GM23338 (cell line): ENCODE results near the gene CFAP299. TPM values are rescaled to one million over a fixed set of nuclear protein-coding genes. Genes with fewer than 3 reads are reported as not detected.

Experiments used
- ATAC-seq: fragments of 200-7000 bp; cut with Tn5 transposase; 3 replicates; pipeline ENCODE4 v1.9.1; 2020
- DNase-seq: peaks from one replicate; pipeline ENCODE4 v3.0.0-alpha.2; 2015; ENCODE audit warnings: low spot score
- H2AFZ ChIP-seq: fragments of 200-600 bp; sonication (generic); 2 replicates; pipeline ENCODE4 v1.8.0; 2016; ENCODE audit warnings: antibody characterized with exemption, mild to moderate bottlenecking, moderate library complexity
- H3F3A ChIP-seq: fragments of 200-600 bp; sonication (generic); replicated peaks from 2 replicates; pipeline ENCODE4 v1.8.0; 2017; ENCODE audit warnings: antibody characterized with exemption, mixed run types, low read depth
- H3K27ac ChIP-seq: fragments of 200-600 bp; sonication (generic); 2 replicates; pipeline ENCODE4 v1.6.1; 2016; ENCODE audit warnings: low read depth
- H3K27me3 ChIP-seq: fragments of 200-600 bp; sonication (generic); 2 replicates; pipeline ENCODE4 v1.8.0; 2016; ENCODE audit warnings: mild to moderate bottlenecking, mixed run types, moderate library complexity; ENCODE audit not compliant: insufficient read depth
- H3K36me3 ChIP-seq: fragments of 200-600 bp; sonication (generic); 2 replicates; pipeline ENCODE4 v1.8.0; 2016; ENCODE audit warnings: mild to moderate bottlenecking; ENCODE audit not compliant: insufficient read depth
- H3K4me1 ChIP-seq: fragments of 200-600 bp; sonication (generic); 2 replicates; pipeline ENCODE4 v1.8.0; 2016; ENCODE audit warnings: mild to moderate bottlenecking, moderate library complexity; ENCODE audit not compliant: insufficient read depth
- H3K4me2 ChIP-seq: fragments of 200-600 bp; sonication (generic); 2 replicates; pipeline ENCODE4 v1.7.1; 2017; ENCODE audit warnings: mixed run types
- H3K4me3 ChIP-seq: fragments of 200-600 bp; sonication (generic); 2 replicates; pipeline ENCODE4 v1.6.1; 2016; ENCODE audit warnings: mixed run types
- H3K79me2 ChIP-seq: fragments of 200-600 bp; sonication (generic); replicated peaks from 2 replicates; pipeline ENCODE4 v1.8.0; 2017; ENCODE audit warnings: mild to moderate bottlenecking; ENCODE audit not compliant: insufficient read depth
- H3K9me2 ChIP-seq: fragments of 200-600 bp; sonication (generic); 2 replicates; pipeline ENCODE4 v1.8.0; 2017; ENCODE audit not compliant: insufficient read depth
- H4K20me1 ChIP-seq: fragments of 200-600 bp; sonication (generic); replicated peaks from 2 replicates; pipeline ENCODE4 v1.8.0; 2017; ENCODE audit warnings: mild to moderate bottlenecking; ENCODE audit not compliant: insufficient read depth
- H3K27ac Mint-ChIP-seq: 2 replicates; pipeline ENCODE4 v1.8.0; 2020; ENCODE audit warnings: inconsistent platforms, mild to moderate bottlenecking, moderate library complexity, mixed read lengths
- H3K27me3 Mint-ChIP-seq: 3 replicates; pipeline ENCODE4 v1.8.0; 2022; ENCODE audit warnings: low read depth, mild to moderate bottlenecking, moderate library complexity, mixed read lengths, inconsistent platforms; ENCODE audit not compliant: insufficient read depth, poor library complexity
- H3K36me3 Mint-ChIP-seq: 3 replicates; pipeline ENCODE4 v1.8.0; 2021; ENCODE audit warnings: low read depth, mild to moderate bottlenecking, inconsistent platforms, moderate library complexity, mixed read lengths
- H3K4me1 Mint-ChIP-seq: 3 replicates; pipeline ENCODE4 v1.8.0; 2020; ENCODE audit warnings: mild to moderate bottlenecking, inconsistent platforms, mixed read lengths
- H3K4me3 Mint-ChIP-seq: 3 replicates; pipeline ENCODE4 v1.8.0; 2021; ENCODE audit warnings: moderate library complexity, mild to moderate bottlenecking, inconsistent platforms, mixed read lengths
- H3K9me3 Mint-ChIP-seq: 3 replicates; pipeline ENCODE4 v1.8.0; 2020; ENCODE audit warnings: moderate library complexity, mild to moderate bottlenecking, inconsistent platforms, mixed read lengths
- polyA plus RNA-seq: library from polyadenylated mRNA; unstranded; fragments of >200 nt; fragmentation: Nextera tagmentation; extraction: Ambion mirVana; gene quantifications from 2 replicates; pipeline ENCODE4 v1.2.1, GENCODE V29; 2016
- total RNA-seq: library from RNA; depleted of rRNA; stranded (reverse); fragments of >200 nt; shearing (Covaris generic); gene quantifications from 2 replicates; pipeline ENCODE4 v1.2.3, GENCODE V29; 2014
- TF ChIP-seq, protein P1 (sequence below): fragments of 250-450 bp; sonication (Bioruptor Pico); IDR thresholded peaks from 2 replicates; pipeline ENCODE4 v1.5.0; 2020; ENCODE audit warnings: mild to moderate bottlenecking, moderate library complexity
- TF ChIP-seq, protein P2 (sequence below), 2 experiments: fragments of 200-600 bp in 1 of 2; sonication (generic) in 1 of 2; conservative IDR thresholded peaks; 2 replicates each; pipeline versions ENCODE4 v1.5.1 to v1.6.1; 2016 to 2017; ENCODE audit warnings: antibody characterized with exemption in 2 of 2, low read depth in 2 of 2, mild to moderate bottlenecking in 2 of 2, moderate library complexity in 1 of 2

The CFAP299 gene
- total and polyA plus RNA-seq, 2 experiments from 2014 or later, result not detected

DNA sequence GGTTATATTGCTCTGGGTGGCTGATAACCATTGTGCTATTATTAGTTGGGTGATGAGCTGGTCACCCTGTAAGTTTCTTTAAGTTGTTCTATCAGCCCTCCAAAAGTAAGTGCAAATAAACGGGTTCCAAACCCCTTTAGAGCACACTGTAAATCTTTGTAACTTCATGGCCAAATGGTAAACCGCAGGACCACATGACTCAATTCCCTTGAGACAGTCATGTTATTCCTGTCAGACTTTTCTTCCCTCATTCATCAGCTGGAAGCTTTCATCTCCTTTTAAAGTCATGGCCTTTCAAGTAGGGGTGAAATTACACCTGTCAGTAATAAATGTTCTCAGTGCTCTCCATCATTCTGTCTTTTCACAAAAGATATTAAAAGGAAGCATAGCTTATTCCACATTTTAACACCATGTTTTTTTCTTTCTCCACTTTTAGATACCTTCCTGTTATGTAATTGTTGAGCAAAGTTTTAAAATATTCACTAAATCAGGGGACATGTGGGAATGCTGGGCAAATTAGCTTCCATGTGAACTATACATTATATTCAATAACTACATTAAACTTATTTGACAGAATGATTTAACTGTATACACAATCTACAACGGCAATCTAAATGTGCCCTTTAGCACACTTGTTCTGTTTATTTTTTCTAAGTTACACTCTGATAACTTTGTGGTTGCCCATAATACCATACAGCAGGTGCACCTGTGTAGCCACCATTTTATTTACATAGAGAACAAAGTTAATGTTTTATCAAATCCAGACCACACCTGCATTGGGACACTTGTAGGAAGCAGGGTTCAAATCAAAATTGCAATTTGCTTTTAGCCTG is 275.5 kb downstream of the CFAP299 start:
- no peak overlapping the region for H3K4me3 ChIP-seq

More for the DNA sequence above, 275.5 kb downstream of the CFAP299 start:
- Histone ChIP-seq H3K36me3 (no peaks in the 10 kb centered on the region), H2AFZ (no peak overlapping the region), H3K27ac (no peak overlapping the region), H3K79me2 (no peaks in the 10 kb centered on the region), H3K9me2 (no peaks in the 10 kb centered on the region), H3K4me1 (peaks cover 11% of the 10 kb centered on the region), H3F3A (no peaks in the 10 kb centered on the region), H3K4me2 (no peak overlapping the region), H4K20me1 (no peaks in the 10 kb centered on the region), H3K27me3 (no peaks in the 10 kb centered on the region)
- H3K9me3 Mint-ChIP-seq, result no peaks in the 10 kb centered on the region
- H3K27me3 Mint-ChIP-seq, result no peaks in the 10 kb centered on the region
- ATAC-seq, result no peak
- H3K4me1 Mint-ChIP-seq, result peaks cover 7% of the 10 kb centered on the region
- no peak overlapping the region for H3K4me3 Mint-ChIP-seq
- TF ChIP-seq, protein P1, sequence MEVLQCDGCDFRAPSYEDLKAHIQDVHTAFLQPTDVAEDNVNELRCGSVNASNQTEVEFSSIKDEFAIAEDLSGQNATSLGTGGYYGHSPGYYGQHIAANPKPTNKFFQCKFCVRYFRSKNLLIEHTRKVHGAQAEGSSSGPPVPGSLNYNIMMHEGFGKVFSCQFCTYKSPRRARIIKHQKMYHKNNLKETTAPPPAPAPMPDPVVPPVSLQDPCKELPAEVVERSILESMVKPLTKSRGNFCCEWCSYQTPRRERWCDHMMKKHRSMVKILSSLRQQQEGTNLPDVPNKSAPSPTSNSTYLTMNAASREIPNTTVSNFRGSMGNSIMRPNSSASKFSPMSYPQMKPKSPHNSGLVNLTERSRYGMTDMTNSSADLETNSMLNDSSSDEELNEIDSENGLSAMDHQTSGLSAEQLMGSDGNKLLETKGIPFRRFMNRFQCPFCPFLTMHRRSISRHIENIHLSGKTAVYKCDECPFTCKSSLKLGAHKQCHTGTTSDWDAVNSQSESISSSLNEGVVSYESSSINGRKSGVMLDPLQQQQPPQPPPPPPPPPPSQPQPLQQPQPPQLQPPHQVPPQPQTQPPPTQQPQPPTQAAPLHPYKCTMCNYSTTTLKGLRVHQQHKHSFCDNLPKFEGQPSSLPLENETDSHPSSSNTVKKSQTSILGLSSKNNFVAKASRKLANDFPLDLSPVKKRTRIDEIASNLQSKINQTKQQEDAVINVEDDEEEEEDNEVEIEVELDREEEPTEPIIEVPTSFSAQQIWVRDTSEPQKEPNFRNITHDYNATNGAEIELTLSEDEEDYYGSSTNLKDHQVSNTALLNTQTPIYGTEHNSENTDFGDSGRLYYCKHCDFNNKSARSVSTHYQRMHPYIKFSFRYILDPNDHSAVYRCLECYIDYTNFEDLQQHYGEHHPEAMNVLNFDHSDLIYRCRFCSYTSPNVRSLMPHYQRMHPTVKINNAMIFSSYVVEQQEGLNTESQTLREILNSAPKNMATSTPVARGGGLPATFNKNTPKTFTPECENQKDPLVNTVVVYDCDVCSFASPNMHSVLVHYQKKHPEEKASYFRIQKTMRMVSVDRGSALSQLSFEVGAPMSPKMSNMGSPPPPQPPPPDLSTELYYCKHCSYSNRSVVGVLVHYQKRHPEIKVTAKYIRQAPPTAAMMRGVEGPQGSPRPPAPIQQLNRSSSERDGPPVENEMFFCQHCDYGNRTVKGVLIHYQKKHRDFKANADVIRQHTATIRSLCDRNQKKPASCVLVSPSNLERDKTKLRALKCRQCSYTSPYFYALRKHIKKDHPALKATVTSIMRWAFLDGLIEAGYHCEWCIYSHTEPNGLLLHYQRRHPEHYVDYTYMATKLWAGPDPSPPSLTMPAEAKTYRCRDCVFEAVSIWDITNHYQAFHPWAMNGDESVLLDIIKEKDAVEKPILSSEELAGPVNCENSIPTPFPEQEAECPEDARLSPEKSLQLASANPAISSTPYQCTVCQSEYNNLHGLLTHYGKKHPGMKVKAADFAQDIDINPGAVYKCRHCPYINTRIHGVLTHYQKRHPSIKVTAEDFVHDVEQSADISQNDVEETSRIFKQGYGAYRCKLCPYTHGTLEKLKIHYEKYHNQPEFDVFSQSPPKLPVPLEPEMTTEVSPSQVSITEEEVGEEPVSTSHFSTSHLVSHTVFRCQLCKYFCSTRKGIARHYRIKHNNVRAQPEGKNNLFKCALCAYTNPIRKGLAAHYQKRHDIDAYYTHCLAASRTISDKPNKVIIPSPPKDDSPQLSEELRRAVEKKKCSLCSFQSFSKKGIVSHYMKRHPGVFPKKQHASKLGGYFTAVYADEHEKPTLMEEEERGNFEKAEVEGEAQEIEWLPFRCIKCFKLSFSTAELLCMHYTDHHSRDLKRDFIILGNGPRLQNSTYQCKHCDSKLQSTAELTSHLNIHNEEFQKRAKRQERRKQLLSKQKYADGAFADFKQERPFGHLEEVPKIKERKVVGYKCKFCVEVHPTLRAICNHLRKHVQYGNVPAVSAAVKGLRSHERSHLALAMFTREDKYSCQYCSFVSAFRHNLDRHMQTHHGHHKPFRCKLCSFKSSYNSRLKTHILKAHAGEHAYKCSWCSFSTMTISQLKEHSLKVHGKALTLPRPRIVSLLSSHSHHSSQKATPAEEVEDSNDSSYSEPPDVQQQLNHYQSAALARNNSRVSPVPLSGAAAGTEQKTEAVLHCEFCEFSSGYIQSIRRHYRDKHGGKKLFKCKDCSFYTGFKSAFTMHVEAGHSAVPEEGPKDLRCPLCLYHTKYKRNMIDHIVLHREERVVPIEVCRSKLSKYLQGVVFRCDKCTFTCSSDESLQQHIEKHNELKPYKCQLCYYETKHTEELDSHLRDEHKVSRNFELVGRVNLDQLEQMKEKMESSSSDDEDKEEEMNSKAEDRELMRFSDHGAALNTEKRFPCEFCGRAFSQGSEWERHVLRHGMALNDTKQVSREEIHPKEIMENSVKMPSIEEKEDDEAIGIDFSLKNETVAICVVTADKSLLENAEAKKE (CRISPR knock-in tag), result no peak
- TF ChIP-seq, protein P2, sequence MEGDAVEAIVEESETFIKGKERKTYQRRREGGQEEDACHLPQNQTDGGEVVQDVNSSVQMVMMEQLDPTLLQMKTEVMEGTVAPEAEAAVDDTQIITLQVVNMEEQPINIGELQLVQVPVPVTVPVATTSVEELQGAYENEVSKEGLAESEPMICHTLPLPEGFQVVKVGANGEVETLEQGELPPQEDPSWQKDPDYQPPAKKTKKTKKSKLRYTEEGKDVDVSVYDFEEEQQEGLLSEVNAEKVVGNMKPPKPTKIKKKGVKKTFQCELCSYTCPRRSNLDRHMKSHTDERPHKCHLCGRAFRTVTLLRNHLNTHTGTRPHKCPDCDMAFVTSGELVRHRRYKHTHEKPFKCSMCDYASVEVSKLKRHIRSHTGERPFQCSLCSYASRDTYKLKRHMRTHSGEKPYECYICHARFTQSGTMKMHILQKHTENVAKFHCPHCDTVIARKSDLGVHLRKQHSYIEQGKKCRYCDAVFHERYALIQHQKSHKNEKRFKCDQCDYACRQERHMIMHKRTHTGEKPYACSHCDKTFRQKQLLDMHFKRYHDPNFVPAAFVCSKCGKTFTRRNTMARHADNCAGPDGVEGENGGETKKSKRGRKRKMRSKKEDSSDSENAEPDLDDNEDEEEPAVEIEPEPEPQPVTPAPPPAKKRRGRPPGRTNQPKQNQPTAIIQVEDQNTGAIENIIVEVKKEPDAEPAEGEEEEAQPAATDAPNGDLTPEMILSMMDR (conservative IDR thresholded peaks at IDR 0.05; ENCODE audit: low read depth in 2 of 2), result no peak
- H3K27ac Mint-ChIP-seq, result no peak overlapping the region
- DNase-seq, result no peak
- H3K36me3 Mint-ChIP-seq, result no peaks in the 10 kb centered on the region
